KMS-11 (cell line): ENCODE measurements around the gene NBL1.

Source experiments
- H2AFZ ChIP-seq: fragments of 200-600 bp; sonication (generic); 2 replicates; pipeline ENCODE4 v1.6.1; 2016; ENCODE audit warnings: antibody characterized with exemption, mixed run types, low read depth
- H3K27ac ChIP-seq: fragments of 200-600 bp; sonication (generic); 2 replicates; pipeline ENCODE4 v1.6.1; 2016; ENCODE audit warnings: mild to moderate bottlenecking, mixed run types
- H3K27me3 ChIP-seq: fragments of 200-600 bp; sonication (generic); 2 replicates; pipeline ENCODE4 v1.6.1; 2017; ENCODE audit warnings: mild to moderate bottlenecking, low read depth, mixed run types, moderate library complexity; ENCODE audit not compliant: insufficient read depth
- H3K36me3 ChIP-seq: fragments of 200-600 bp; sonication (generic); 2 replicates; pipeline ENCODE4 v1.6.1; 2017; ENCODE audit warnings: mild to moderate bottlenecking, mixed run types; ENCODE audit not compliant: insufficient read depth
- H3K4me1 ChIP-seq: fragments of 200-600 bp; sonication (generic); 2 replicates; pipeline ENCODE4 v1.6.1; 2016; ENCODE audit warnings: mild to moderate bottlenecking, low read depth, mixed run types; ENCODE audit not compliant: poor library complexity, severe bottlenecking
- H3K4me2 ChIP-seq: fragments of 200-600 bp; sonication (generic); 2 replicates; pipeline ENCODE4 v1.7.0; 2016; ENCODE audit warnings: mild to moderate bottlenecking, mixed run types
- H3K4me3 ChIP-seq: fragments of 200-600 bp; sonication (generic); IDR thresholded peaks from 2 replicates; pipeline ENCODE4 v1.6.1; 2017; ENCODE audit warnings: low read depth, low read length, mixed read lengths; ENCODE audit not compliant: insufficient read depth
- H3K79me2 ChIP-seq: fragments of 200-600 bp; sonication (generic); 2 replicates; pipeline ENCODE4 v1.6.1; 2016; ENCODE audit warnings: low read depth, mixed run types; ENCODE audit not compliant: insufficient read depth
- H3K9ac ChIP-seq: fragments of 200-600 bp; sonication (generic); 2 replicates; pipeline ENCODE4 v1.6.1; 2016; ENCODE audit warnings: mild to moderate bottlenecking, mixed run types
- H4K20me1 ChIP-seq: fragments of 200-600 bp; sonication (generic); 2 replicates; pipeline ENCODE4 v1.6.1; 2016; ENCODE audit warnings: mild to moderate bottlenecking, mixed run types; ENCODE audit not compliant: insufficient read depth
- CTCF ChIP-seq: fragments of 200-600 bp; sonication (generic); conservative IDR thresholded peaks from 2 replicates; pipeline ENCODE4 v1.6.1; 2017; ENCODE audit warnings: low read depth, mild to moderate bottlenecking, antibody characterized with exemption, low read length, moderate library complexity, mixed read lengths

Gene NBL1

GRCh38 chr1:19678493-19678892 lies 34.4 kb downstream of the NBL1 start:
- Histone ChIP-seq H3K79me2 (no peaks in the 10 kb centered on the region), H3K27ac (no peak overlapping the region), H3K27me3 (peaks cover 2% of the 10 kb centered on the region; the same call in 1 of the 2 replicates), H3K9ac (no peak overlapping the region), H3K36me3 (no peaks in the 10 kb centered on the region), H3K4me3 (no peak overlapping the region), H2AFZ (no peak overlapping the region), H3K4me2 (no peak overlapping the region), H3K4me1 (no peaks in the 10 kb centered on the region), H4K20me1 (no peaks in the 10 kb centered on the region)
- no peak for TF ChIP-seq CTCF

- no peaks in the 10 kb centered on the region for H3K4me1 ChIP-seq
- no peak overlapping the region for H3K4me2 ChIP-seq
- H3K79me2 ChIP-seq: no peaks in the 10 kb centered on the region
- no peak for TF ChIP-seq CTCF
- H3K4me3 ChIP-seq: no peak overlapping the region
- no peaks in the 10 kb centered on the region for H3K36me3 ChIP-seq
- H2AFZ ChIP-seq: no peak overlapping the region
- H3K27ac ChIP-seq: no peak overlapping the region
- no peaks in the 10 kb centered on the region for H4K20me1 ChIP-seq
- no peak overlapping the region for H3K9ac ChIP-seq
- H3K27me3 ChIP-seq: peaks cover 2% of the 10 kb centered on the region; the same call in 1 of the 2 replicates
Measured at GRCh38 chr1:19678931-19679453, 34.9 kb downstream of the NBL1 start.

DNA sequence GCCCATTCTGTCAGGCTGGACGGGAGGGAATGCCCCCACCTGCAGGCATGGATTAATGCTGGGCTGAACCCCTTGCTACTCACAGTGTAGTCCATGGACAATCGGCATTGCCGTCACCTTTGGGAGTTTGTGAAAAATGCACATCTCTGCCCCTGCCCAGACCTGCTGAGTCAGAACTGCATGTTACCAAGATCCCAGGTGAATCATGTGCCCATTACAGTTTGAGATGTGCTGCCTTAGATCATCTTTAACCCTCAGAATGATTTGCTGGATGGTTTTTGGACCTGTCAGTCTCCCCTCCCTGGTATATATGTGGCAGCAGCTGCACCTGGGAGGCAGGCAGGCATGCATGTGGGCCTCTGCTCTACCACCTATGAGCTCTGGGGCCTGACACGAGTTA lies 35.6 kb downstream of the NBL1 start:
- no peaks in the 10 kb centered on the region for H4K20me1 ChIP-seq
- TF ChIP-seq CTCF: no peak
- H3K4me1 ChIP-seq: no peaks in the 10 kb centered on the region
- no peak overlapping the region for H3K27ac ChIP-seq
- H3K4me2 ChIP-seq: no peak overlapping the region
- H3K27me3 ChIP-seq: peaks cover 2% of the 10 kb centered on the region; the same call in 1 of the 2 replicates
- no peaks in the 10 kb centered on the region for H3K79me2 ChIP-seq
- H2AFZ ChIP-seq: no peak overlapping the region
- no peaks in the 10 kb centered on the region for H3K36me3 ChIP-seq
- H3K9ac ChIP-seq: no peak overlapping the region
- no peak overlapping the region for H3K4me3 ChIP-seq

- Histone ChIP-seq H3K4me2 (no peak overlapping the region), H3K4me1 (no peaks in the 10 kb centered on the region), H3K4me3 (no peak overlapping the region), H3K36me3 (no peaks in the 10 kb centered on the region), H3K79me2 (no peaks in the 10 kb centered on the region), H4K20me1 (no peaks in the 10 kb centered on the region), H2AFZ (no peak overlapping the region), H3K27ac (no peak overlapping the region), H3K9ac (no peak overlapping the region), H3K27me3 (peaks cover 2% of the 10 kb centered on the region; the same call in 1 of the 2 replicates)
- TF ChIP-seq CTCF: no peak
Measured at GRCh38 chr1:19680644-19681043, 36.5 kb downstream of the NBL1 start.
